ENCODE measurements around the gene ZNF90.

DNA sequence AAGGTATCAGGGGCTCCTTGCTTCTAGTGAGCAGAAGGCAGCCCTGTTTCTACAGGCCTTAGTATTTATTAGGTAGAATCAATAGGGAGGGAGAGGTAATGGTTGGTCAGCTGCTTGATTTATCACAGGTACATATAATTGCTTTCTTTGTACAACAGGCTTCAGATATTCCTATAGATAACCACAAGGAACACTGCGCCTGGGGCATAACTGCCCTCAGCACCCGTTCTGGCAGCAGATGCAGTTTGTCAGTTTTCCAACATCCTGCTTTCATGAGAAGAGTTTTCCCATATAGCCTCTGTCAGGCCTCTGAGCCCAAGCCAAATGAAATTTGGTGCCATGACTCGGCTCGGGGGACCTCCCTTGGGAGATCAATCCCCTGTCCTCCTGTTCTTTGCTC is 76.8 kb downstream of the ZNF90 start:
- TF ChIP-seq, protein P1, sequence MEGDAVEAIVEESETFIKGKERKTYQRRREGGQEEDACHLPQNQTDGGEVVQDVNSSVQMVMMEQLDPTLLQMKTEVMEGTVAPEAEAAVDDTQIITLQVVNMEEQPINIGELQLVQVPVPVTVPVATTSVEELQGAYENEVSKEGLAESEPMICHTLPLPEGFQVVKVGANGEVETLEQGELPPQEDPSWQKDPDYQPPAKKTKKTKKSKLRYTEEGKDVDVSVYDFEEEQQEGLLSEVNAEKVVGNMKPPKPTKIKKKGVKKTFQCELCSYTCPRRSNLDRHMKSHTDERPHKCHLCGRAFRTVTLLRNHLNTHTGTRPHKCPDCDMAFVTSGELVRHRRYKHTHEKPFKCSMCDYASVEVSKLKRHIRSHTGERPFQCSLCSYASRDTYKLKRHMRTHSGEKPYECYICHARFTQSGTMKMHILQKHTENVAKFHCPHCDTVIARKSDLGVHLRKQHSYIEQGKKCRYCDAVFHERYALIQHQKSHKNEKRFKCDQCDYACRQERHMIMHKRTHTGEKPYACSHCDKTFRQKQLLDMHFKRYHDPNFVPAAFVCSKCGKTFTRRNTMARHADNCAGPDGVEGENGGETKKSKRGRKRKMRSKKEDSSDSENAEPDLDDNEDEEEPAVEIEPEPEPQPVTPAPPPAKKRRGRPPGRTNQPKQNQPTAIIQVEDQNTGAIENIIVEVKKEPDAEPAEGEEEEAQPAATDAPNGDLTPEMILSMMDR (conservative IDR thresholded peaks at IDR 0.05 in 1 of 2, IDR thresholded peaks at IDR 0.05 in 1 of 2; ENCODE audit: low read depth in 1 of 2, low read length in 2 of 2): no peak
- TF ChIP-seq EZH2 (IDR thresholded peaks at IDR 0.05; ENCODE audit: low read length, missing control alignments): no peak

Data from fibroblast of lung (primary cell).